Uterus (tissue), 2 donors: ENCODE measurements around the gene ZNF138.

Source experiments
- CTCF ChIP-seq, 4 experiments: fragments of 200-600 bp in 2 of 4; fragments of 450-650 bp in 2 of 4; sonication (generic) in 2 of 4; IDR thresholded peaks; one replicate each; pipeline ENCODE4 v1.5.1; 2016 to 2019; ENCODE audit warnings: antibody characterized with exemption in 4 of 4, mild to moderate bottlenecking in 2 of 4, moderate library complexity in 1 of 4
- POLR2A ChIP-seq, 2 donors: fragments of 450-650 bp; IDR thresholded peaks; one replicate each; pipeline ENCODE4 v1.6.1; 2016; ENCODE audit warnings: antibody characterized with exemption in 2 of 2, mild to moderate bottlenecking in 1 of 2, moderate library complexity in 1 of 2

GRCh38 chr7:64878684-64879083 lies 84.5 kb downstream of the ZNF138 start:
- no peak for TF ChIP-seq CTCF (IDR thresholded peaks at IDR 0.05)
- TF ChIP-seq POLR2A (IDR thresholded peaks at IDR 0.05) = no peak
